HG03196 (cell line): ENCODE data around the gene ALDH1L1.

ENCODE experiments used
- ATAC-seq: cut with Tn5 transposase; IDR thresholded peaks from one replicate; pipeline ENCODE4 v1.9.1; 2021; ENCODE audit not compliant: unreplicated experiment

The ALDH1L1 gene

DNA sequence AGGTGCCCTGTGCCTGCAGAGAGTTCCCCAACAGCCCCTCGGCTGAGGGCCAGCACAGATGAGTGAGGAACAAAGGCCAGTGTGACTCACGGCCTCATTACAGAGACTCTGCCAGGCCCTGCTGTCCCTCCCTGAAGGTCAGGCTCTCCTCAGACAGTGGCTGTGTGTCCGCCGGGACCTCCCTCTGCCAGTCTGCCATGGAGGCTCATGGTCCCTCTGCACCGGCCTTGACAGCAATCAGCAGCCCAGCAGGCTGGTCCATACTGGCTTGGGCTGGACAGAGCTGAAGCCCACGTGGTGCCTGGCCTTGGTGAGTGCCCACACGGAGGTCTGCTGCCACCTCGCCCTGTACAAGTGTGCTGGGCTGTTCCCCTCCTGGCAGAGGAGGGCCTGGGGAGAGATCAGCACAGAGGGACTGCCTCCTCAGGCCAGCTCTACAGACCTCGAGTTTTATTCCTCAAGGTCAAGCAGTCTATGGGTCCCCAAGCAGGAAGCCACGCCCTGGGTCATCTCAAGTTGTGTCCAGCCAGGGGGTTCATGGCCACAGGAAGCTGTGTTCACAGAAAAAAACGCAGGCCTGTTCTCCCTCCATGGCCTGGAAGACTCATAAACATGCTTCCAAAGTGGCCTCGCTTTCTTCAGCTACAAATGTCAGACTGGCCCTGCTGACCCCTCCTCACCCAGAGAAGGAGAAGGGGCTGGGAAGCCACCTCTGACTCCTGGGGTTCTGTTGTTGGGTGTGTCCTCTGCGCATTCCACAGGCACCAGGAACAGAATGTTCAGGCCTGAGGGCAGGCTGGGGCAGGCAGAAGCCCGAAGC lies 123.5 kb downstream of the ALDH1L1 start:
- no peak for ATAC-seq

- ATAC-seq: no peak
These were observed 124.3 kb downstream of the ALDH1L1 start for GRCh38 chr3:126056088-126056487.

GRCh38 chr3:126054870-126055269 lies 125.5 kb downstream of the ALDH1L1 start:
- no peak for ATAC-seq

GRCh38 chr3:126053949-126054569 lies 126.3 kb downstream of the ALDH1L1 start:
- ATAC-seq: no peak
